Cerebellar cortex (tissue), 1 donor: ENCODE data around the gene INO80D.
"Not testable (repeated sequence)": the region's sequence is repeated elsewhere in the genome, so short reads cannot be mapped to it uniquely, and the experiment has no call there.

Experiments
- DNase-seq: peaks from one replicate; pipeline ENCODE4 v3.0.0-alpha.2; 2015; ENCODE audit warnings: low spot score

The INO80D gene, protein sequence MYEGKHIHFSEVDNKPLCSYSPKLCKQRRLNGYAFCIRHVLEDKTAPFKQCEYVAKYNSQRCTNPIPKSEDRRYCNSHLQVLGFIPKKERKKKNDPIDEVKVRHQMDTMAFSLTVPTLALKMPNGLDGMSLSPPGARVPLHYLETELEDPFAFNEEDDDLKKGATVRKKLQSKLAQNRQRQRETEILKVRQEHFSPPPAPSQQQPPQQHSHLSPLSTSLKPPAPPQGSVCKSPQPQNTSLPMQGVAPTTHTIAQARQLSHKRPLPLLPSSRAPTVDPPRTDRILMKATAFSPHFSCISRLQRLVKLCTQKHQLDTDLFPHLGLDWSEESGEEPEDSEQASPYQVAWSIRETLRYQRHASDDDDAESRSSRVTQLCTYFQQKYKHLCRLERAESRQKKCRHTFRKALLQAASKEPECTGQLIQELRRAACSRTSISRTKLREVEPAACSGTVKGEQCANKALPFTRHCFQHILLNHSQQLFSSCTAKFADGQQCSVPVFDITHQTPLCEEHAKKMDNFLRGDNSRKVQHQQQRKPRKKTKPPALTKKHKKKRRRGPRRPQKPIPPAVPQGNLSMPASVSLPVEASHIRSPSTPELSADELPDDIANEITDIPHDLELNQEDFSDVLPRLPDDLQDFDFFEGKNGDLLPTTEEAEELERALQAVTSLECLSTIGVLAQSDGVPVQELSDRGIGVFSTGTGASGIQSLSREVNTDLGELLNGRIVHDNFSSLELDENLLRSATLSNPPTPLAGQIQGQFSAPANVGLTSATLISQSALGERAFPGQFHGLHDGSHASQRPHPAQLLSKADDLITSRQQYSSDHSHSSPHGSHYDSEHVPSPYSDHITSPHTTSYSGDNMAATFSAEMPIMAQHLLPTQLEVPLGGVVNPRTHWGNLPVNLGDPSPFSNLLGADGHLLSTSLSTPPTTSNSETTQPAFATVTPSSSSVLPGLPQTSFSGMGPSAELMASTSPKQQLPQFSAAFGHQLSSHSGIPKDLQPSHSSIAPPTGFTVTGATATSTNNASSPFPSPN

DNA sequence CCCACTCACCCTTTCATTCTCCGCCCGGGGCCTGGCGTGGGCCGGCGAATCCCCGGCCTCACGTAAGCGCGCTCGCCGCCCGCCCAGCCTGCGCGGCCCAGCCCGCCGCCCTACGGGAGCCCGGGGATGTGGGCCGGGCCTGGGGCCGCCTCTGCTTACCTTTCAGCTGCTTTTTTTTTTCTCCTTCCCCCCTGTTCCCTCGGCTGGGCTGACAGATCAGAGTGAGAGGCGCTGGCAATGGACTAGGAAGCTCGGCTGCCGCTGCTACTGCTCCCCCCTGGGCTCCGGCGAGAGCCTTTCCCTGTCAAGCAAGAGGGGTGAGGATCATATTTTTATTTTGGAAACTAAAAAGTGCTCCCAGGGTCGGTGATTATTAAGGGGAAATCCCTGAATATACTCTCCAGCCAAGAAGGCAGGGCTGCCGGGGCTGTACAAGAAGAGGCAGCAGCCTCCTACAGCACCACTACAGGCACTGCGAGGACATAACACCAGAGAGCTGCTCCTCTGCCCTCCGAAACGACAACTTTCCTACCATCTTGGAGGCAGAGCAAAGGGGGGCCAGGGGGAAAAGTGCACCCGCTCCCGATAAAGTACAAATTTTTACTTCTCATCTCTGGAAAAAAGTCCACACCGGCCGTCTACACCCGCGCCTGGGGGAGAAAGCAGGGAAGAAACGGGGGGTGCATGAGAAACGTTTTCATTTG, at the start of gene INO80D:
Gene INO80D, minus strand, starts transcription at position 433 of the 704 bp plus-strand sequence. CDS start 23,158 bp downstream, outside the sequence.
- peak; percentile 88 for DNase-seq

DNA sequence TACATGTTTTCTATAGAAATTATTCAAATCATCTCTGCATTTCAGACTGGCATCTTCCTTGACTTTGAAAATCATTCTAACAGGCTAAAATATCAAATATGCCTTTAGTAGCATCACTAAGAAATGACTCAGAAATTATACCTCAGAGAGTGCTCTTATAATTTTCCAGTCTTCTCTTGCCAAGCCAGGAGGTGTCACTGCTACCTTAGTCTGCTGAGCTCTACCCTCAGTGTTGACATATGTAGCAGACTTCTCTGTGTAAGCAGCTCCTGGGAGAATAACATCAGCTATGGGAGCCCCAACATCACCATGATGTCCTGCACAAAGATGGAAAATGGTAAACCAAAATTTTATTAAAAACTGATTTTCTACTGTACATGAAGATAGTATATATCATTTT, 41.7 kb upstream of the INO80D start:
- DNase-seq = peak; percentile 18

DNA sequence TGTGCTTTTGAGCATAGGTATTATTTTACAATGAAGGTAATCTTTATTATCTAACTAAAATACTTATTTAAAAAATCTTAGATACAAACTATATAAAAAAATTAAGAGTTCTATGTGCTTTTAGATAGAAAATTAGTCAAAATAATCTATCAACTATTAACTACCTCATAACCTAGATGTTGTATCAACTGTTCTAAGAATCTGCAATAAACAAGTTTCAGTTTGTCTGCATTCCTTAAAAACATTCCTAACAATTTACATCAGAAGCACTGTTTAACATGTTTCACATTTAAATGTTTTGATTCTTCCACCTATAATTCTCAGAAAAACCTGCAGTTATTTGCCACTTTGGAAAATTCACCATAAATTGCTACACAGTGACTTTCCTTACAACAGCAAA, 39.9 kb upstream of the INO80D start:
- DNase-seq = no peak

DNA sequence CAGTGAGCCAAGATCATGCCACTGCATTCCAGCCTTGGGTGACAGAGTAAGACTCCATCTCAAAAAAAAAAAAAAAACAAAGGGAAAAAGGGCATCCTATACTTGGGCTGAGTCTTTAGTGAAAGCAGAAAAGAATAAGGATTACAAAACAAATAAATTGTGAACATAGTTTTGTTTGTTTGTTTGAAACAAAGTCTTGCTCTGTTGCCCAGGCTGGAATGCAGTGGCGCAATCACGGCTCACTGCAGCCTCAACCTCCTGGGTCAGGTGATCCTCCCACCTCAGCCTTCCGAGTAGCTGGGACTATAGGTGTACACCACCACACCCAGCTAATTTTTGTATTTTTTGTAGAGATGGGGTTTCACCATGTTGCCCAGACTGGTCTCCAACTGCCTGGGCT, 36.6 kb upstream of the INO80D start:
- DNase-seq = not testable (repeated sequence)

DNA sequence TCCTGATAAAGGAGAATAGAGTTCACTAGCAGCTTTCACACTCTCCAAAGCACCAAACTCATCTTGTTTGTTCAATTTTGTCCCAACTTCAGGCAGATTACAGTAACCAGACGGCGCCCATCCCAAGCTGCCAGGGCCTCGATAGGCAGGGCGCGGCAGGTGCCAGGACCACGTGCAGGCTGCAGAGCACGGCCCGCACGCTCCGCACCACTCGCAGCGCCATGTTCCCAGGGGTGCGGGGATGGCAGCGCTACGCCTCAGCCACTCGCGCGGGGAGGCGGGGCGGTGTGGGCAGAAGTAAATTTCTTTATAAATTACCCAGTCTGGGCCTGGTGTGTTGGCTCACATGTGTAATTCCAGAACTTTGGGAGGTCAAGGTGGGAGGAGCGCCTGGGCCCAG, 30.3 kb upstream of the INO80D start:
- no peak for DNase-seq

DNA sequence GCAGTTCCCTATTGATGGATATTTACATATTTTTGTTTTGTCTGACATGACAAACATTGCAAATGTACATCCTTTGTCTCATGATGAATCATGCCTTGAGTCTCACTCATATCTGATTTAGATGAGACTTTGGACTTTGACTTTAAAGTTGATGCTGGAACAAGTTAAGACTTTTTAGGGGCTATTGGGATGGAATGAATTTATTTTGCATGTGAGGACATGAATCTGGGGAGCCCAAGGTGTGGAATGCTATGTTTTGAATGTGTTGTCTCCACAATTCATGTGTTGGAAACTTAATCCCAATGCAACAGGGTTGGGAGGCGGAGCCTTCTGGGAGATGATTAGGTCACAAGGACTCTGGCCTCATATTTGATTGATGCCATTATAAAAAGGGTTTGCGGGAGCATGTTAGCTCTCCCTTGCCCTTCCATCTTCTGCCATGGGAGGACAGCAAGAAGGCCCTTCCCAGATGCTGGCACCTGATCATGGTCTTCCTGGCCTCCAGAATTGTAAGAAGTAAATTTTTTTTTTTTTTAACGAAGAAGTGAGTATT, 29.1 kb upstream of the INO80D start:
- DNase-seq = no peak

DNA sequence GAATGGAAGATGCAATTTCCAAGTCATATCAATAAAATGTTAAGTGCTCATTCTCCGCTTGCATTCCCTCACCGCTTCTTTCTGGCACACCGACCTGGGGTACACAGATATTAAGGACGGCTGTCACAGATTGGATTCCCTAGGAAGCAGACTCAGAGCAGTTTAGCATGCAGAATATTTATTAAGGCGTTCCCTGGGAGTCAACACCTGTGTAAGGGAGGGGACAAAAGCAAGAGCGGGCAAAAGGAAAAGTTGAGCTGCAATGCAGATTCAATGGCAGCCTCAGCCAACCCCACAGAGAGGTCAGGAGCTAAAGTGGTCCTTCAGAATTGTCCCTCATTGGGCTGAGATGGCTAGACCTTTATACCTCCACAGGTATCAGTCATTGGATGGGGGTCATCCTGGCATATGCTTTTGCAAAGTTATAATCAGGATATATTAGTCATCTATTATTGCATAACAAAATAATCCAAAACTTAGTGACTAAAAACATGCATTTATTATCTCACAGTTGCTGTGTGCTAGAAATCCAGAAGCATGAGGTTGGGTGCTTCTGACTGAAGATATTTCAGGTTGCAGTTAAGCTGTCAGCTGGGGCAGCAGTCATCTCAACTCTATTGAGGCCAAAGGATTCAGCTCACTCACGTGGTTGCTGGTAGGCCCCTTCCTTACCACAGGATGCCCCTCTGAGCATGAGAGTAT, 27.0 kb upstream of the INO80D start:
- DNase-seq = no peak

DNA sequence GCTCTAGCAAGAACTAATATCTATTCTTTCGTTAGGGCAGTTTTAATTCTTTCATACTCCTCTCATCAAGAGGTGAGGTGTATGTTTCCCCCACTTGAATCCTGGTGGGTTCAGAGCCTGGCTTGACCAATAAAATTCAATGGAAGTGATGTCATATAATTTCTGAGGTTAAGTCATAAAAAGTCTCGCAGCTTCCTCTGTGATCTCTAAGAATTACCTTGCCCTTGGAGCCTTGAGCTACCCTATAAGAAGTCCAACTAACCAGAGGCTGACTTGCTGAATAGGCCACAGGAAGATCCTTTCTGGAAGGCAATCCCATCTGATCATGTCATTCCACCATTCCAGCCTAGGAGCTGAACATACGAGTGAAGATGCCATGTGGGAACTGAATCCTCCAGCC, 26.1 kb upstream of the INO80D start:
- DNase-seq = no peak

DNA sequence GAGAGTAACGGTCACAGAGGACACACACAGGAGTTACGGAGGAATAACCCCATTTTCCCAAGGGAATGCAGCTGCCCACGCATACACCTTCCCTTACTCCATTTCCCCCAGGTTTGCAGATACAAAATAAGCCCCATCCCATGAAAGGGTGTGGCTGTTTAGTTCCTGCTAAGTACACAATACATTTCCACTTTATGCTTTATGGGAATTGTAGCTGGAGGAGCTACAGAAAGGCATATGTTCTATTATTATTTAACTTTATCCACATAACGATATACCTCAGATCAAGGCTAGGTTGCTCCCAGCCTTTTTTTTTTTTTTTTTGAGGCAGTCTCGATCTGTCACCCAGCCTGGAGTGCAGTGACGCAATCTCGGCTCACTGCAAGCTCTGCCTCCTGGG, 22.7 kb upstream of the INO80D start:
- DNase-seq = no peak

DNA sequence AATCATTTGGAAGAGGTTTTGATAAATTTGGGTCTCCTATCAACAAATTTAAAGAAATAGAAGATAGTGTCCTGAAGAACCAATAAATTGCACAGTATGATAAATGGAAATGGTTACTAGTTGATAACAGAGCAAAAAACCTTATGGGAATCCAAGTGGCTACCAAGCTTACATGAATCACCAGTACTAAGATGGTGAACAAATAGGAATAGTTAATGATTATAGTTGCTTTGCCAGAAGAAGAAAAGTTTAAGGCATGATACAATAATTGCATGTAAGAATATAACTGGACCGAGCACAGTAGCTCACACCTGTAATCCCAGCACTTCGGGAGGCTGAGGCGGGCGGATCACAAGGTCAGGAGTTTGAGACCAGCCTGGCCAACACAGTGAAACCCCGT, 19.6 kb upstream of the INO80D start:
- DNase-seq = no peak

DNA sequence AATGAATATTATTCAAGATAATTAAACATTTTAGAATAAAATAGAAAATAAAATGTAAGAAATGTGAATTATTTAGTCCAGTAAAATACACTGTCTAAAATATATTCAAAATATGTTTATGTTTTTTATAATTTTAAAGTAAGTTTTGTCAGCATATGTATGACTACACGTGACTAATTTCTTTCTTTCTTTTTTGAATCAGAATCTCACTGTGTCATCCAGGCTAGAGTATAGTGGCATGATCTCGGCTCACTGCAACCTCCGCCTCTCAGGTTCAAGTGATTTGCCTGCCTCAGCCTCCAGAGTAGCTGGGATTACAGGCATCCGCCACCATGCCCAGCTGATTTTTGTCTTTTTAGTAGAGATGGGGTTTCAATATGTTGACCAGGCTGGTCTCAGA, 19.1 kb upstream of the INO80D start:
- no peak for DNase-seq

DNA sequence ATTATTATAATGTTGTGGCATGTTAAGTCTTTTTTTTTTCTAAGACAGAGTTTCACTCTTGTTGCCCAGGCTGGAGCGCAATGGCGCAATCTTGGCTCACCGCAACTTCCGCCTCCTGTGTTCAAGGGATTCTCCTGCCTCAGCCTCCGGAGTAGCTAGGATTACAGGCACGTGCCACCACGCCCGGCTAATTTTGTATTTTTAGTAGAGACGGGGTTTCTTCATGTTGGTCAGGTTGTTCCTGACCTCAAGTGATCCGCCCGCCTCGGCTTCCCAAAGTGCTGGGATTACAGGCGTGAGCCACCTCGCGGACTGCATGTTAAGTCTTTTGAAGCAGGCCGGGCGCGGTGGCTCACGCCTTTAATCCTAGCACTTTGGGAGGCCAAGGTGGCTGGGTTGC, 12.9 kb upstream of the INO80D start:
- DNase-seq = not testable (repeated sequence)

DNA sequence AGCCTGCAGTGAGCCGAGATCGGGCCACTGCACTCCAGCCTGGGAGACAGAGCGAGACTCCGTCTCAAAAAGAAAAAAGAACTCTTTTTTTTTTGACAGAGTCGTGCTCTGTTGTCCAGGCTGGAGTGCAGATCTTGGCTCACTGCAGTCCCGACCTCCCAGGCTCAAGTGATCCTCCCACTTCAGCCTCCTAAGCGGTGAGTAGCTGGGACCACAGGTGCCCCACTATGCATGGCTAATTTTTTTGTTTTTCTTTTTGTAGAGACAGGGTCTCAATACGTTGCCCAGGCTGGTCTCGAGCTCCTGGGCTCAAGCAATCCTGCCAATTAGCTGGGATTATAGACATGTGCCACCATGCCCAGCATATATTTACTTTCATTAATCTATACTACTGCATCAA, 12.5 kb upstream of the INO80D start:
- no peak for DNase-seq

DNA sequence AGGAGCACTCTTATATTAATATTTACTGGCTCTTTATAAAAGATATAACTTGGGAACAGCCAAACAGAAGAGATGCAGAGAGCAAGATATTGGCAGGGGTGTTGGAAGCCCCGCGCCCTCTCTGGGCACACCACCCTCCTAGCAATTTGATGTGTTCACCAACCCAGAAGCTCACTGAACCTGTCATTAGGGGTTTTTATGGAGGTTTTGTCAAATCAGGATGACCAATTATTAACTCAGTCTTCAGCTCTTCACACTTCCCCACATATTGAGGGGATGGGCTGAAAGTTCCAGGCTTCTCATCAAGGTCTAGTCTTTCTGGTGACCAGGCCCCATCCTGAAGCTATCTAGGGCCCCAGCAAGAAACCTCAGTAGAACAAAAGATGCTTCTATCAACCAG, 10.9 kb upstream of the INO80D start:
- no peak for DNase-seq

DNA sequence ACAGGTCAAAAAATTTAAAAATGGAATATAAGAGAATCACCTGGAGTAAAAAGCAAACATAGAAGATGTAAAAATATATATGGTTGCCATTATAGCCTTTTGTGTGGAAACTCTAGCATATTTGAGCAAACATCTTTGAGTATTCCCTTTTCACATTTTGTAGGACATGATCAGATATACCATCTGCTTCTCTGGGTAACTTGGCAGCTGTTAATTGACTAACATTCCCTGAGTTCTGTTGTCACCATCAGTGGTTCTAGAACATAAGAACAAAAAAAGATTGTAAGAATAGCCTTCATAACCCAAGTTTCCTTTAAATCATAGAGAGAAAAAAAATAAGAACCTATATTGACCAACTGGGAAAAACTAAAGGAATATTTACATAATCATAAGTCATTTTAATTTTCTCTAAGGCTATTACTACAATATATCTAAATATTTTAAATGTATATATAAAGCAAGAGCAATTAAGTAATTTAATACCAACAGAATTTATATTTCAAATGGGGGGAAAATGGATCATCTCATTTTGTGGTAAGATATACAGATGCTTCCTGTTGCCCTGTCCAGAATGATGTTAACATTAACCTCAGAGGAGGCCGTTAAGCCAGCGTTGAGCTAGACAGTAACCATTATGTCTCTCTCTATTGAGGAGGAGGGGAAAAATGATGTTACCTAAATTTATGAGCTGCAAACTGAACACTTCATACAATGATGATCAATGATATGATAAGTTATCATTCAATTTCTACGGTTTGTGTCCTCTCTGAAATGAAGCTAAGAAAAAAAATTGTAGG, 9.8 kb upstream of the INO80D start:
- peak; percentile 49 for DNase-seq

DNA sequence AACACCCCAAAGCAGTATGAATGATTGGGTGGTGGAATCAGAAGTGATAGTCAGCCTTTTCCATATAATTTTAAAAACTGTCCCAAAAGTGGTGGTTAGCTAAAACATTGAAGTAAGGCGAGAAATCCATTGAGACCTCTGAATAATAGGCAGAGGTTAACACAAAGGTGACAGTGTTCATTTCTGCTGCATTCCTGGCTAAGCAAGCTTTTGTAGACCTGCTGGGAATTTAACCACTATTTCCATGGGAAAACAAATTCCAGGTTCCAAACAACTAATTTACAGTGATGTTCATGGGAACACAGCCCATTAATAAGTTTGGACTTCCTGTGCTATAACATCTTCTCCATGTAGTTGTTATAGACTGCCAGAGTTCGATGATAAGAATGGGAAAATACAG, 6.3 kb upstream of the INO80D start:
- no peak for DNase-seq

DNA sequence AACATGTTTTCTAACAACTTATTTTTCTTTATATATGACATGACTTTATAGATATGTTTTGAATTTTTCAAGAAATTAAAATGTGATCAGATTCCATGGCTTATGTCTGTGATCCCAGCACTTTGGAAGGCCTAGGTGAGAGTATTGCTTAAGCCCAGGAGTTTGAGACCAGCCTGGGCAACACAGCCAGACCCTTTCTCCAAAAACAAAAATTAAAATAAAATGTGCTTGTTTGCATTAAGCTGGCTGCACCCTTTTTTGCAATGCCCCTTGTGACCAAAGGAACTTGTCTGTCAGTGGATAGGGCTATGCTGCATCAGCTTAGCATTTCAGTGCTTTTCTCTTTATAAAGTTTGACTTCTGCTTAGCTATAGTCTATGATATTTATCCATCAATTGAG, 2.3 kb upstream of the INO80D start:
- DNase-seq = no peak

DNA sequence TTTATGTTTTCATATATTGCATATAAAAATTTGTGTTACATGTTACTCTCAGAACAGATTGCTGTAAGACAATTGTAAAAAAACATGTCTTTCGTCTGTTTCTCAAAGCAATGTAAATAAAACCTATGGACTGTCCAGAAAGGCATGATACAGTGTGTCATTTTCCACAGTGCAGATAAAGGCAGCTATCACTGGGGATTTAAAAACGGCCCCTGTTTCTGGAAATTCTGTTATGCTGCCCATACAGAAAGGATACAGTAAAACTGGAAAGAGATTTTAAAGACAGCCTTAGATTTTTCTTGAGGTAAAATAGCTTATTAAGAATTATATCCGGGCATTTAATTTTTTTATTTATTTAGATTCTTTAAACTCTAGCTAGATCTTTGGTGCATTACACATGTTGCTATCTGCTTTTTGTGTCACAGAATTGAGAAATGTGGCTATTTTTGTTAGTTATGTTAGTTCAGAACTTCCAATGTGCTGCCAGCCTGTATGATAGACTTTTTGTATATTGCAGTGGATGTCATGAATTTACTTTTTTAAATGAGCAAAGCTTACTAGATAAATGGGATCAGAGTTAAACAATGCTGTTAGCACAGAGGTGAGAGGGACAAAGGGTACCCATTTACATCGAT, 859 bp upstream of the INO80D start:
- peak; percentile 51 for DNase-seq

DNA sequence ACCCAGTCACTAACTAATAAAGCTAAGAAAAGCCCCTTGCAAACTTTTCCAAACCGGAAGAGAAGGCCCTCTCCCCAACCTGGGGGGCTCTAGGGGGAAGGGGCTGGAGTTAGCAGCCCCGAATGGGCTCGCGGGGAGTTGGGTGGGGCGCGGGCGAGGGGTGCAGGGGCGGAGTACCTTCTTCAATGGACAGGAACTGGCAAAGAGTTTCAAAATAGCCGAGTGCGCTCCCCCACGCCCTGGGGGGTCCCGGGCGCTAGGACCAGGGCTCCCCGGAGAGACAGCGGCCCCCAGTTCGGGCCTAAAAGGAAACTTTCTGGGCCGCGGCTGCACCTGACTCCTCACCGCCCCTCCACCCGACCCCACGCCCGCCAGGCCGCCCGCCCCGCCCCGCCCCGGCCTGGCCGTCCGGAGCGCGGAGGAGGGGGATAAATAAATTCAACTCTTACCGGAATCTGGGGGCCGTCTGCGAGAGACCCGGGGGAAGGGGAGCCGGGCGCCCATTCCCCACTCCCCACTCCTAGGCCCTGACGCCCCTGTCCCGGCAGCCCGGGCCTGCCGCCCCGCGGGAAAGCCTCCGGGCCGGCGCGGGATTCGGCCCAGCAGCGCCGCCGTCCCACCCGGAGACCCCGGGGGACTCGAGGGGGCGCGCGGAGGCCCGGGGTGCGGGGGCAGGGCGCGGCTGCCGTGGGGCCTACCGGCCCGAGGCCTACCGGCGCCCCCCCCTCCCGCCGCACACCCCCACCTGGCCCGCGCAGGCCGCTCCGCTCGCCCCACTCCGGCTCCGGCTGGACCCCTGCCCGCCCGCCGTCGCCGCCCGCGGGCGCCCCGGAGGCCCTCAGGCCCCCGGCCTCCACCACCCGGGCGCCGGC, 868 bp downstream of the INO80D start:
- peak; percentile 17 for DNase-seq
